Urinary bladder (tissue), 4 donors: ENCODE measurements around the gene FKBP1B. TPM values are rescaled to one million over a fixed set of nuclear protein-coding genes. Genes with fewer than 3 reads are reported as not detected.
A peak's percentile ranks its signal among the peaks of the same experiment; 100 is the strongest.
"Not testable (repeated sequence)": the region's sequence is repeated elsewhere in the genome, so short reads cannot be mapped to it uniquely, and the experiment has no call there.

Source experiments
- DNase-seq: peaks from one replicate; pipeline ENCODE4 v3.0.0-alpha.2; 2015; ENCODE audit errors: extremely low spot score
- H3K27ac ChIP-seq: one replicate; pipeline ENCODE4 v1.5.1; 2013; ENCODE audit warnings: low read depth, mild to moderate bottlenecking, moderate library complexity
- H3K36me3 ChIP-seq: one replicate; pipeline ENCODE4 v1.6.1; 2013; ENCODE audit warnings: mild to moderate bottlenecking, moderate library complexity; ENCODE audit not compliant: insufficient read depth
- H3K4me1 ChIP-seq: one replicate; pipeline ENCODE4 v1.6.1; 2013; ENCODE audit warnings: mild to moderate bottlenecking, moderate library complexity; ENCODE audit not compliant: insufficient read depth
- H3K4me3 ChIP-seq: one replicate; pipeline ENCODE4 v1.5.1; 2013; ENCODE audit warnings: low read depth, low read length
- WGBS: extraction: QIAGEN DNeasy Blood & Tissue Kit; methylation state at CpG from one replicate; pipeline ENCODE4 v1.1.7; 2013; 5-methylcytosine and 5-hydroxymethylcytosine counted together
- polyA plus RNA-seq: library from polyadenylated mRNA; stranded (reverse); fragments of 200-250 nt; gene quantifications from one replicate; pipeline ENCODE4 v1.2.3, GENCODE V29; 2013
- total RNA-seq: library from RNA; depleted of rRNA; stranded (reverse); fragments of >200 nt; gene quantifications from one replicate; pipeline ENCODE4 v1.2.3, GENCODE V29; 2014
- donor health status: healthy with polysubstance abuse.
- donor health status: healthy.

FKBP1B gene
- 5.1 TPM for total RNA-seq
- polyA plus RNA-seq = 10.5 TPM

DNA sequence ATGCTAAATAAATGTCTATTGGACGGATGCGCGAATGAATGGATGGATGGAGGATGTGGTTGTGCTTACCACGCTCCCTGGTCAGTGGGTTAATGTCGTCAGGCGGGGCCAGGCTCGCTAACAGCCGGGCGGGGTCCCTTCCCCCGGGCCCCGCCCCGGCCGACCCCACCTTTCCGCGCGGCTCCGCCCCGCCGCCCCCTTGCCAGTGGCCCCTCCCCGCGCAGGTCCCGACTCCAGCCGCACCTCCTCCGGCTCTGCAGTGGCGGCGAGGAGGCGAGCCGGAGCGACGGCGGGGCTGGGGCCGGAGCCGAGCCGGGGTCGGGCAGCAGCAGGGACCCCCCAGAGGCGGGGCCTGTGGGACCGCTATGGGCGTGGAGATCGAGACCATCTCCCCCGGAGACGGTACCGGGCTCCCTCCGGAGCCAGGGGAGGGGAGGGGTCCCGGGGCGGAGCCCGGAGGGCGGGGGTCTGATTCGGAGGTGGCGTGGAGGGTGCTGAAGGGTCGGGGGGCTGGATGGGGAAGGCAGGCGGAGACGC lies at the start of gene FKBP1B:
Gene FKBP1B, plus strand, starts transcription at position 257 of the 537 bp plus-strand sequence. Its CDS starts 109 bp downstream, at position 366.
- H3K4me1 ChIP-seq = peaks cover 4% of the 10 kb centered on the region
- H3K36me3 ChIP-seq = no peaks in the 10 kb centered on the region
- under 1% methylated on average over 52 of the region's 52 CpGs for WGBS
- no peak for DNase-seq
- H3K4me3 ChIP-seq = peak within 1 kb of the TSS; percentile 89
- peak within 1 kb of the TSS; percentile 52 for H3K27ac ChIP-seq

DNA sequence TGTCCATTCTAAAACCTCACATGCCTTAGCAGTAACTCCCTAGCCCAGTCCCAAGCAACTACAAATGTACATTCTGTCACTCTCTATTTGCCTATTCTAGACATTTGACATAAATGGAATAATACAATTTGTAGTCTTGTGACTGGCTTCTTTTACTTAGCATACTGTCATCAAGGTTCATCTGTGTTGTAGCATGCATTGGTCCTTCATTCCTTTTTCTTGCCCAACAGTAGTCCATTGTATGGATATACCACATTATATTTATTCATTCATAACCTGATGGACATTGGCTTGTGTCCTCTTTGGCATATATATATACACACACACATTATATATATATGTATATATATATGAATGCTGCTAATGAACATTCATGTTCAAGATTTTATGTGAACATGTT lies 41.8 kb upstream of the FKBP1B start:
- Histone ChIP-seq H3K27ac (no peak overlapping the region), H3K4me1 (peaks cover 4% of the 10 kb centered on the region), H3K36me3 (no peaks in the 10 kb centered on the region), H3K4me3 (no peak overlapping the region)
- no peak for DNase-seq

DNA sequence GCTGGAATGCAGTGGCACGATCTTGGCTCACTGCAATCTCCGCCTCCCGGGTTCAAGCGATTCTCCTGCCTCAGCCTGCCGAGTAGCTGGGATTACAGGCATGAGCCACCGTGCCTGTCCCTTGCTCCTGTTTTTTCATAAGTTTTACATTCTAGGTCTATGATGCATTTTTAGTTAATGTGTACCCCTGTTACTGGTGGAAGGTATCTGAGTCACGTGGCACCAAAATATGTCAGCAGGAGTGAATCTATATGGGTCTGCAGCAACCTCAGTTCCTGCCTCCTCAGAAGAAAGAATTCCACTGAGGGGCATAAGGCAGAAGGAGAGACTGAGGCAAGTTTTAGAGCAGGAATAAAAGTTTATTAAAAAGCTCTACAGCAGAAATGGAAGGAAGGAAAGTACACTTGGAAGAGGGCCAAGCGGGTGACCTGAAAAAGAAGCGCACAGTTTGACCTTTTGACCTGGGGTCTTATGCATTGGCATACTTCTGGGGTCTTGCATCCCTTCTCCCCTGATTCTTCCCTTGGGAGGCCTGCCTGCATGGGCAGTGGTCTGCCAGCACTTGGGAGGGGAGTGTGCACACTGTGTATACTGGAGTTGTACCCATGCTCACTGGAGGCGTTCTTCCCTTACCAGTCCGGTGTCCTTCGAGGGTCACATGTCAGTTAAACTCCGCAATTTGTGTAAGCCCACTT lies 40.7 kb upstream of the FKBP1B start:
- Histone ChIP-seq H3K36me3 (no peaks in the 10 kb centered on the region), H3K27ac (no peak overlapping the region), H3K4me3 (no peak overlapping the region), H3K4me1 (peaks cover 4% of the 10 kb centered on the region)
- DNase-seq = no peak
- WGBS = 79% methylated on average over 13 of the region's 13 CpGs

DNA sequence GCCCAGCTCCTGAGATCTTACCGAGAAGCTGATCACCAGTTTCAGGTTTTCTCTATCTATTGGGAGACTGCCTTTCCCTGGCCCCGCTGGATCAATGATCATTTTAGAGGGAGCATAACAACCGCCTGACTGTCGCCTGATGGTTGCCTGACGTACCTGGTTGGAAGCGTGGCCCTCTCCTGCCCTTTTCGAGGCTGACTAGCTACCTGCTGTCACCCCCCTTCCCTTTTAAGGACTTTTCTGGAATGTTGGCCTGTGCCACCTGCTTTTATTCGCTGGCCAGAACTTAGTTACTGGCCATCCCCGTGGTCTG lies 40.2 kb upstream of the FKBP1B start:
- no peak for DNase-seq
- peaks cover 4% of the 10 kb centered on the region for H3K4me1 ChIP-seq
- no peak overlapping the region for H3K27ac ChIP-seq
- H3K4me3 ChIP-seq = no peak overlapping the region
- WGBS = 69% methylated on average over 9 of the region's 9 CpGs
- no peaks in the 10 kb centered on the region for H3K36me3 ChIP-seq

DNA sequence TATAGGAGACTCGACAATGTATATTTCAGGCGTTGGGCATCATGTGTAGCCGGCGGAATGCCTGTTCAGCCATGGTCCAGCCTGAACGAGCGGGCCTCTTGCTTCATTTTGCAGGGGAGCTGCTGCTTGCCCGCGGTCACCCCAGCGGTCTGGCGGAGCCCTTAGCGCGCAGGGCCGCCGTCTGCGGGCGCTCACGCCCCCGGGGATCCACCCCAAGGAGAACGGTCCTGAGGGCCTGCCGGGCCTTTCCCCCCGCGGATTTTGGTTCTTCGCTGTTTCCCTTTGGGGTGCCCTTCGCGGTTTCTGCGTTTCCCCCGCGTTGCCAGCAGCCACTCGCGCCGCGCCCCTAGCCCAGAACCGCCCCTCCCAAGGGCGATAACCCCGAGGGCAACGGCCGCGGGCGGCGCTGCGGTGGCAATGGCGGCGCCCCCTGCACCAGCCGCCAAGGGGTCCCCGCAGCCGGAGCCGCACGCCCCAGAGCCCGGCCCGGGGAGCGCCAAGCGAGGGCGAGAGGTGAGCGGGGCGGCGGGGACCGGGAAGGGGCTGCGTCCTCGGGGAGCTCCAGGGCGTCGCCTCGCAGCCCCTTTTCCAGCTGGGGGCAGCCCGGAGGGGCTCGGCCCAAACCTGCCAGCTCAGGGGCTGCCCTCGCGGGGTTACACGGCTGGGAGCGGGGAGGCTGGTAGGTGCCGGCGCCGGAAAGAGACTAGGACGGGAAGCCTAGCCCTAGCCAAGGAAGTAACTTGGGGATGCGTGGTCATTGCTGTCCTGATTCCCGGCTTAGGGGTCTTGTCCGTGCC lies 39.7 kb upstream of the FKBP1B start, which contains the start of gene MFSD2B:
Gene MFSD2B, plus strand, starts transcription at position 406 of the 797 bp plus-strand sequence. Its CDS starts 12 bp downstream, at position 418.
- H3K4me3 ChIP-seq = peak within 1 kb of the TSS; percentile 32
- 3% methylated on average over 75 of the region's 75 CpGs for WGBS
- H3K27ac ChIP-seq = no peak within 1 kb of the TSS
- H3K4me1 ChIP-seq = peaks cover 4% of the 10 kb centered on the region
- DNase-seq = no peak
- H3K36me3 ChIP-seq = no peaks in the 10 kb centered on the region

DNA sequence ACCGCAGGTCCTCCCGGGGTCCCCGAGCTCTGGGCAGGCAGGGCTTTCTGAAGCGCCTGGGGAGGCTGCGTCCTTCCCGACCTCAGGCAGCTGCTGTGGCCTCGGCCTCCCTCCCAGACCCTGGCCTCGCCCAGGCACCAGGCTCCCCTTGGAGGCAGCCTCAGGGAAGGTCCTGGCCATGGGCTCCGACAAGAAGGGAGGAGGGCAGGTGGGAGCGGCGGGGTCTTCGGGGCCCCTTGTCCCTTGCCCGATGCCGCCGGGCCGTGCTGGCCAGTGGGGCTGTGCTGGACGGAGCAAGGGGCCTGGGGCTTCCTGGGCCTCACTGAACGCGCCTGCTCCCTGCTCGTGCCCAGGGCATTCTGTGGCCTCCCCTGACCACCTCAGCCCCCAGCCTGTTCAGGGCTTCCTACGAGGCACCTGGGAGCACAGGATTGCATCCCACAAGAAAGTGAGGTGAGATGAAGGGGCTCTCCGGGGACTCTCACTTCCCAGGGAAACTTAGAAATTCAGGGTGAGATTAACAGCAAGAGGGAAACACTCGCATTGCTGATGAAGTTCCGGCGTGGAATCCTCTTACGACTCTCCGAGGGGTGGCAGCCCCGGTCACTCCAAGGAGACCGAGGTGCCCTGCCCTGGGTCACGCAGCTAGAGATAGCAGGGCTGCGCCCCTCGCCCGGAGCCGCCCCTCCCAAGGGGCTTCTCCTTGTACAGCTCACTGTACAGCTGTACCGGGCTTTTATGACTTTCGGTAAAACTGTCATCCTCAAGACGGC lies 38.9 kb upstream of the FKBP1B start:
- Histone ChIP-seq H3K27ac (no peak overlapping the region), H3K4me1 (peaks cover 4% of the 10 kb centered on the region), H3K4me3 (no peak overlapping the region), H3K36me3 (no peaks in the 10 kb centered on the region)
- DNase-seq = no peak
- 51% methylated on average over 37 of the region's 37 CpGs for WGBS

DNA sequence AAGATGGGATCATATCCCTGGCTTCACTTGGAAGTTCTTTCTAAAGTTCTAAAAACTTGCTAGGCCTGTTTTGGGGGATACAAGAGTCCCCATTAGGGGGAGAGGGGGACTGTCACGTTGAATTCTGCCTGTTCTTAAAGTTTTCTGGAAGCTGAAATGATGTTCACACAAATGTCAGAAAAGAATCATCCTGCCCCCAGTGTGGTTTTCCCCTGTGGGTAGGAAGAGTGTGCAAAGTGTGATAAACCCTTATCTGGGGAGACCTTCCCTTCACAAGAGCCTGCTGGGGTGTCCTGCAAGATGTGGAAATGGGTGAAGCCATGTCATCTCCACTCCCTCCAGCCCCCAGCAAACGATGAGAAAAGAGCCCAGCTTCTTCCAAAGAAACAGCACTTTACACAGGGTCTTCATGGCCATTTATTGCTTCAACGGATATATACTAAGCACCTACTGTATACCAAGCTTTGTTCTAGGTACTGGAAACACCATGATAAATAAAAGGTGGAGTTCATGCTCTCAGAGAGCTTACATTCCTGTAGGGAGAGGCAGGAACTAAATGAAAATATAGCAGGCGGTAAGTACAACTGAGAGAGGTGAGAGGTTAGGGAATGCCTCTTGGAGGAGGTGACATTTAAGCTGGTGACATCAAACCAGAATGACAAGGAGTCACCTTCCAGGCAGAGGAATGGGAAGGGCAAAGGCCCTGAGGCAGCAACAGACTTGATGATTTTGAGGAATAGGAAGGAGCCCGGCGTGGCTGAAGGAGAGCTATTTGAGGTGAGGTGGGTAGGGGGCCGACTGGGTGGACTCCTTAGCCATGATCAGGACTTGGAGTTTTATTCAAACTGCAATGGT lies 38.1 kb upstream of the FKBP1B start:
- Histone ChIP-seq H3K36me3 (no peaks in the 10 kb centered on the region), H3K4me1 (peaks cover 4% of the 10 kb centered on the region), H3K4me3 (no peak overlapping the region), H3K27ac (no peak overlapping the region)
- no peak for DNase-seq
- WGBS = 73% methylated on average over 7 of the region's 7 CpGs

DNA sequence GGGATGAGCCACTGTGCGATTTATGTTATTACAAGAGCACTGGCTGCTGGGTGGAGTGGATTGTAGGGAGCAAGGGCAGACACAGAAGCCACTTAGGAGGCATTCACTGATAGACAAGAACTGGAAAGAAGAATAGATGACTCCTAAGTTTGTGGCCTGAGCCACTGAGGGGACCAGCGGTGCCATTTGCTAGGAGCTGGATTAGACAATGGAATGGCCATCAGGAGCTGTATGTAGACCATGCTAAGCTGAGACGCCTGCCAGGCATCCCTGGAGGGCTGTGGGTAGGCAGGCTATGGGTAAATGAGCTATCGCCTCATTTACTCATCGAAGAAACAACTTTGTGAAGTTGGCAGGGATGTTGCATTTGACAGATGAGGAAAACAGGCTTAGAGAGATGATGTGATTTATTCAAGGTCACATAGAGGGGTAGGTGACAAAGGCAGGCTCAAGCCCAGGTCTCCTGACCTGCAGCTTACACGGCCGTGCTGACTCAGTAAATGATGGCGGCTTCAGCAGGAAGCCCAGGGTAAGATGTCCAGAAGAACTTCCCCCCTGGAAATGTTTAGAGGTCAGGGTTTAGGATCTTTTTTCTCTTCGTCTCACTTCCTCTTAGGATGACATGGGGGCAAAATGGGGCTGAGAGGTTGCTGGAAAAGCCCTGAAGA lies 36.9 kb upstream of the FKBP1B start:
- WGBS = 78% methylated on average over 9 of the region's 9 CpGs
- no peak for DNase-seq

DNA sequence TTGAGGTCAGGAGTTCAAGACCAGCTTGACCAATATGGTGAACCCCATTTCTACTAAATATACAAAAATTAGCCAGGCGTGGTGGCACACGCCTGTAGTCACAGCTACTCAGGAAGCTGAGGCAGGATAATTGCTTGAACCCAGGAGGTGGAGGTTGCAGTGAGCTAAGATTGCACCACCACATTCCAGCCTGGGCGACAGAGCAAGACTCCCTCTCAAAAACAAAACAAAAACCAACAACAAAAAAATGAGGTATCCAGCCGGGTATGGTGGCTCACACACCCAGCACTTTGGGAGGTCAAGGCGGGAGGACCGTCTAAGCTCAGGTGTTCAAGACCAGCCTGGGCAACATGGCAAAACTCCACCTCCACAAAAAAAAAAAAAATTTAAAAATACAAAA lies 34.6 kb upstream of the FKBP1B start:
- H3K4me1 ChIP-seq, H3K4me3 ChIP-seq, H3K27ac ChIP-seq, H3K36me3 ChIP-seq, DNase-seq: not testable (repeated sequence)
- 91% methylated on average over 6 of the region's 6 CpGs for WGBS

More for the DNA sequence above, 36.9 kb upstream of the FKBP1B start:
- H3K4me3 ChIP-seq = no peak overlapping the region
- peaks cover 4% of the 10 kb centered on the region for H3K4me1 ChIP-seq
- H3K27ac ChIP-seq = no peak overlapping the region
- H3K36me3 ChIP-seq = no peaks in the 10 kb centered on the region

DNA sequence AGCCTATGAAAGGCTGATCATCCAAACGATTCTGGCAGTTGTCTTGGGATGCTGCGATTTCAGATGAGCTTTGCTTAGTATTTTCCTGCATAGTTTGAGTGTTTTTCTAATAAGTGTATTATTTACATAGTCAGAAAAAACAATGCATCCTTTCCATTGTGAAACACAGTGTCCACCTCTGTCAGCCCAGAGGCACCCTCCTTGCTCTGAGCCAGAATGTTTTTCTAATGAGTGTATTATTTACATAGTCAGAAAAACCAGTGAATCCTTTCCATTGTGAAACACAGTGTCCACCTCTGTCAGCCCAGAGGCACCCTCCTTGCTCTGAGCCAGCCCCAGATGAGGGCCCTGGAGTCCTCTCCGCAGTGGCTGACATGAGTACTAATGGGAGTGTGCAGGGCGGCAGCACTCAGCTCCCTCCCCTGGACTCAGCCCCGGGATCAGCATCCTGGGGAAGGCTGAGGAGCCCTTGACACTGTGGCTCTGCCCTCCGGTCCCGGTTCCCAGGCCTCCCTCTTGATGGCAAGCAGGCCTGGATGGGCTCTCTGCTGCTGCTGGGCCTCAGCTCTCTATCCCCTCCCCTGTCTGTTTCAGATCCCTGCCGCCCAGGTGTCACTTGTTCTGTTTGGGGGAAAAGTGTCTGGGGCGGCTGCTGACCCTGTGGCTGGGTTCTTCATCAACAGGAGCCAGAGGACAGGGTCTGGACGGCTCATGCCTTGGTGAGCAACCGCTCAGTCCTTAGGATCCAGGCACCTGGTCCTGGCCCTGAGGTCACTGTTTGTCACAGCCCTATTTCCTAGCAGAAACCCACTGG lies 33.8 kb upstream of the FKBP1B start:
- Histone ChIP-seq H3K27ac (no peak overlapping the region), H3K4me3 (no peak overlapping the region), H3K36me3 (no peaks in the 10 kb centered on the region), H3K4me1 (no peaks in the 10 kb centered on the region)
- DNase-seq = no peak
- 66% methylated on average over 11 of the region's 11 CpGs for WGBS

DNA sequence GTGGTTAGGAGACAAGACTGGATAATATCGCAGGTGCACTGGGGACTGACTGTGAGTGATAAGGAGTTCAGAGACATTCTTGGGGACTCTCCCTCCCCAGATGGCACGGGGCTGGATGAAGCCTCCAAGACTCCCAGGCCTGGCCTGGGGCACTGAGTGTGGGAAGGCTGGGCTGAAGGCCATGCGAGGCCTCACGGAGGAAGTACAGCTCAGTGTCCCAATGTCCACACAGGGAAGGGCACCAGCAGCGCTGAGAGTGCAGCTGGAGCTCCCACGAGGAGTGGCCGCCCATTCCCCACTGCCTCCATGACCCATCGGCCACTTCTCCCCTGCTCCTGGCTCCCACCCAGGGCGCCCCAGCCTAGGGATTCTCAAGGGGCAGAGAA lies 33.2 kb upstream of the FKBP1B start:
- no peaks in the 10 kb centered on the region for H3K4me1 ChIP-seq
- H3K27ac ChIP-seq = no peak overlapping the region
- H3K36me3 ChIP-seq = no peaks in the 10 kb centered on the region
- no peak overlapping the region for H3K4me3 ChIP-seq
- 81% methylated on average over 9 of the region's 9 CpGs for WGBS
- no peak for DNase-seq
